ENCODE data around the gene CKAP2L.
A peak's percentile ranks its signal among the peaks of the same experiment; 100 is the strongest.

CKAP2L gene

DNA sequence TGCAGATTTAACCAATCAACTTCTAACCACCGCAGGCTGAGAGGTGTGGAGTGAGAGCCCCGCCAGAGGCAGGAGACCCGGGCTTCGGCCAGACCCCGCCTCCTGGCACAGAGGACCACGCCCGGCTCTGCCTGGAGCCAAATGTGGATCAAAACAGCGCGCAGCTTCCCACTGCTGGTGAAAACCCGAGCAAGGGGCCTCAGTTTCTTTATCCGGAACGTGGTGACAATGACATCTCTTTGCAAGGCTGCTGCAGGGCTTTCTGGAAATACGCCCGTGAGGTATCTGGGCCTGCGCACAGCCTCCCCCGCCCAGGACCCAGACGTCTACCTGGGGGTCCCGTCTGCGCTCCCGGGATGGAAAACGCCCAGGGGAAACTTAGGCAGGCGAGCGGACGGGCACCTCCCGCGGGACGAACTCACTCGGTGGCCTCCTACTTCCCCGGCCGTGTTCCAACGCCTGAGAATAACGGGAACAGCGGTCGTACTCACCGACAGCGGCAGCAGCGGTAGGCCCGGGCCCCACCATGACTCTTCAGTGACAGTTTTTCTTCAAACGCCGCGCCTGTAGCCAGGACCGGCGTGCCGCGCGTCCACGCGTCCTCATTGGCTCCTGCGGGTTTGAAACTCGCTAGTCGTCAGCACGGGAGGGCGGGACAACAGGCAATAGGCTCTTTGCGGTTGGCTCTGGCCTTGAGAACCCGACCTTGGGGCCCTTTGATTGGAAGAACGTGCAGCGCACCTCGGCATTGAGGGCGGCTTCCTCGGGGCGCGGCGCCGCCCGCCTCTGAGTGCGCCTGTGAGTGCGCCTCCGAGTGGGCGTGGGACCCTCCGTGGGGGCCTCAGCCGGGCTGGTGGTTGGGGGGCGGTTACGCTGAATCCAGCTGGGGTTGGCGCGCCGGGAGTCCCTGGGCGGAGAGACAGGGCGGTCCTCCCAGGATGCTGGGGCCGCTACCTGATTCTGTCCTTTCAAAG, at the start of gene CKAP2L:
Gene CKAP2L (minus strand): TSS at position 539 of the 974 bp plus-strand sequence. CDS start 11 bp downstream, at position 528.
- in situ Hi-C loops (cut with MboI; ENCODE audit: low pct_unique_long_range_greater_than_20kb, low sequenced_read_pairs, unreplicated experiment) = no loop called here
- TF ChIP-seq CTCF (IDR thresholded peaks at IDR 0.05; ENCODE audit: extremely low read depth, insufficient read depth, missing control alignments) = no peak
- peak; percentile 96 for DNase-seq (ENCODE audit: low spot score)

DNA sequence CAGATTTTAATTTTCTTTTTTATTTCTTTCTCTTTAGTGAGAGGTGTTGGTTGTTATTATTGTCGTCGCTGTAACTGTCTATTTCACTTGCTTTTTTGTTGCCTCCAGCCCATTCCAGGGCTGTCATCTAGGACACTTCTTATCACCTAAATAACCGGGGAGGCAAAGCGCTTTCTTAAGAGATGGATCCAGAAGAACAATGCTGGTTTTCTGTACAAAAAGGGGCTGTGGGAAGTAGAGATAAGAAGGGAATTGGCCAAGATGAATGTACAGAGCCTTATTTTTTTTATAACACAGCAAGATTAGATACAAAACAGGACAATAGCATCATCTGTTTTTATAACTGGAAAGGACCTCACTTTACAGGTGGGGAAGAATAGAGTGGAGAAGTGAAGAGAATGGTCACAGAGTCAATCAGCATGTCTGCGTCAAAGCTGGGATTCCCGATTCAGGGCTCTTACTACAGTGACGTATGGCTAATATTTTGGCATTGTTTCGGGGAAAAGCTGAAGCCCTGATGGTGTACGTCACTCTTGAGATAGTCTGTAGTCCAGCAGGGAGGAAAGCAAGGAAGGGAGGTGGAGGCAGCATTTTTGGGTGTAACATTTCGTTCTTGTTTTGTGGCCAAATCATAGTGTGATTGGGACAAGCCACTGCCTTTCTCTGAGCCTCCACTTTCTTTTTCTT, 49.0 kb upstream of the CKAP2L start:
- no peak for DNase-seq (ENCODE audit: low spot score)
- in situ Hi-C loops (cut with MboI; ENCODE audit: low pct_unique_long_range_greater_than_20kb, low sequenced_read_pairs, unreplicated experiment) = no loop called here
- no peak for TF ChIP-seq CTCF (IDR thresholded peaks at IDR 0.05; ENCODE audit: extremely low read depth, insufficient read depth, missing control alignments)

DNA sequence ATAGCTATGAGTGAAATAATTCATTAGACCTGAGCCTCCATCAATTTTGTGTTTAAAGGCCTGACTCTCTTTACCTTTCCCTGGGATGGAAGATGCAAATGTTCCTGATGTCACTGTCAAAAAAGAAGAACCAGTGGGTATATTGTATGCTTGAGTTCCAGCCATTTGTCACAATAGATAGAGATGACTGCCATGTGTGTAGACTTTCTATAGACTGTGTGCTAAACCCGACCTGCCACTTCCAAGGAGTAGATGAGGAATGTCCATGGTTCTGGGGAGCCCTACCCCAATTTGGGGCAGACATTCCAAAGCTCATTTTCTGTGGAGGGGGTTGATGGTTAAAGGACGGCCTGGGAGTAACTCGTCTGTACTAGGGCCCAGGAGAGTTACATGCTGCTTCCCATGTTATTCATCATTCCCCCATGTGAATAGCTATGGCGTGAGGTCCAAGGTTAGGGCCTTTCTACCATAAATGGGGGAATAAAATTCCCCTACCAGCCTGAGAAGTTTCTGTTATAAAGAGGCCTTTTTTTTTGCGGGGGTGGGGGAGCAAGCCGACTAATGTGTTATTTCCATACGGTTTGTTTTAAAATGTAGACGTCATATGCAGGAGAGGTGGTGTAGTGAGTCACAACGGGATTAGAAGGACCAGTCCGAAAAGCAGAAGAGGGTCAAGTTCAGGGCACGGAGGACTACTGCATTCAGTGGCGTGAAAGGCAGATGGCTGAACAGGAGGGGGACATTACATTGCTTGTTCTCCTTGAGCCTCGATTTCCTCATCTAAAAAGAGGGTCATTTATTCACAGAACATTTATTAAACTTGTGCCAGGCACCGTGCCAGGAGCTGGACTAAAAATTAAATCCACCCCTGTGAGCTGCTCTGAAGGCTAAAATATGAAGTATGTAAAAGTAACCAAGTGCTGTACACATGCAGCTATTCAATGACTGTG, 48.2 kb upstream of the CKAP2L start:
- in situ Hi-C loops (cut with MboI; ENCODE audit: low pct_unique_long_range_greater_than_20kb, low sequenced_read_pairs, unreplicated experiment) = no loop called here
- no peak for DNase-seq (ENCODE audit: low spot score)
- TF ChIP-seq CTCF (IDR thresholded peaks at IDR 0.05; ENCODE audit: extremely low read depth, insufficient read depth, missing control alignments) = no peak

DNA sequence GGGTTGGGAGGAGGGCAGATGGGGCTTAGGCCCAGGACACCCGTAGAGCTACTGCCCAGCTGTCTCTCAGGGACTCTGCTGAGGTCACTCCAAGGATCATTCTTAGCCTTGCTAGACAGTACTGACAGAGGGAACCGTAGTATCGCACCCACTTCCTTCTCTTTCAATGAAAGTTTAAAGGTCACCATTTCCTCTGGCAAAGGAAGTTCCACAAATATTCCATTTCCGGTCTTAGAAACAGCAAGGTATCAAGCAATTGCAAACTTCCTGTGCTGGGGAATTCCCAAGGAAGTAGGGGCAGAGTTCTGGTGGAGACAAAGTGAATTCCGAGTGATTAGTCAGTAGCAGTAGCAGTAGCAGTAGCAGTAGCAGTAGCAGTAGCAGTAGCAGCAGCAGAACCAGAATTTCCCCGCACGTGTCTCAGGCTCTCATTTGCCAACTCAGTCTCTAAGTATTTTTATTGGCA, 47.5 kb upstream of the CKAP2L start:
- no peak for TF ChIP-seq CTCF (IDR thresholded peaks at IDR 0.05; ENCODE audit: extremely low read depth, insufficient read depth, missing control alignments)
- no peak for DNase-seq (ENCODE audit: low spot score)
- in situ Hi-C loops (cut with MboI; ENCODE audit: low pct_unique_long_range_greater_than_20kb, low sequenced_read_pairs, unreplicated experiment) = no loop called here

DNA sequence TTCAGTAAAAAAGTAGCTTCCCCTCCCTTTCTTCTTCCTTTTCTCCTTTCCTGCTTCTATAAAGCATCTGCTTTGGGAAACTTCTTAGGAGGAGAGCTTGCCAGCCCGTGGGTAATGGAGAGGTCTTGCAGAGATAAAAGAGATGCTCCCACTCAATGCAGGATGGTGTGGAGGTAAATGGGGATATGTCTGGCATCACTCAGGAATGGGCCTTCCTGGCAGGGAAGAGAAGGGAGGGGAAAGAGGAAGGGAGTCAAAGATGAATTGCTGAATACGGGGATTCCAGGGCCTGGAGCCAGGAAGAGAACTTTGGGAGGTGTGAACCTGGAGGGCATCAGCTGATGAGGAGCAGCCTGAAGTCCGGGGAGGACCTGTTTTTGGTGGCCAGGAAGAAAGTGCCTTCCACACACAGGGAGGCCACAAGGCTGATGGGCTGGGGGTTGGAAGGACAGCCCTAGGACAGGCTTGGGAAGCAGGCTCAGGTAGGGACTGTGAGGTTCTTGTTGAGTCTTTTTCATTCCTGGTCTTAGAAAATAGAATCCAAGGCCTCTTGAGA, 46.9 kb upstream of the CKAP2L start:
- no peak for DNase-seq (ENCODE audit: low spot score)
- in situ Hi-C loops (cut with MboI; ENCODE audit: low pct_unique_long_range_greater_than_20kb, low sequenced_read_pairs, unreplicated experiment) = no loop called here
- no peak for TF ChIP-seq CTCF (IDR thresholded peaks at IDR 0.05; ENCODE audit: extremely low read depth, insufficient read depth, missing control alignments)
